GM12865 (cell line): ENCODE results near the gene COX6A2.

Experiments used
- DNase-seq: peaks from one replicate; pipeline ENCODE4 v3.0.0; 2010; ENCODE audit warnings: low read depth
- H3K4me3 ChIP-seq: 2 replicates; pipeline ENCODE4 v1.5.1; 2011; ENCODE audit warnings: mild to moderate bottlenecking, low read depth, low read length, control low read depth
- CTCF ChIP-seq: IDR thresholded peaks from 2 replicates; pipeline ENCODE4 v1.5.1; 2011; ENCODE audit warnings: low read length, control low read depth, low read depth, inconsistent platforms; ENCODE audit not compliant: insufficient read depth; ENCODE audit errors: missing control alignments

The COX6A2 gene

GRCh38 chr16:31429796-31430195, 1.6 kb upstream of the COX6A2 start:
- DNase-seq: no peak
- TF ChIP-seq CTCF: no peak
- no peak overlapping the region for H3K4me3 ChIP-seq

GRCh38 chr16:31429314-31429713, 1.2 kb upstream of the COX6A2 start:
- no peak overlapping the region for H3K4me3 ChIP-seq
- TF ChIP-seq CTCF: no peak
- DNase-seq: no peak

GRCh38 chr16:31428638-31429247, 583 bp upstream of the COX6A2 start:
- TF ChIP-seq CTCF: no peak
- DNase-seq: no peak
- H3K4me3 ChIP-seq: no peak overlapping the region

DNA sequence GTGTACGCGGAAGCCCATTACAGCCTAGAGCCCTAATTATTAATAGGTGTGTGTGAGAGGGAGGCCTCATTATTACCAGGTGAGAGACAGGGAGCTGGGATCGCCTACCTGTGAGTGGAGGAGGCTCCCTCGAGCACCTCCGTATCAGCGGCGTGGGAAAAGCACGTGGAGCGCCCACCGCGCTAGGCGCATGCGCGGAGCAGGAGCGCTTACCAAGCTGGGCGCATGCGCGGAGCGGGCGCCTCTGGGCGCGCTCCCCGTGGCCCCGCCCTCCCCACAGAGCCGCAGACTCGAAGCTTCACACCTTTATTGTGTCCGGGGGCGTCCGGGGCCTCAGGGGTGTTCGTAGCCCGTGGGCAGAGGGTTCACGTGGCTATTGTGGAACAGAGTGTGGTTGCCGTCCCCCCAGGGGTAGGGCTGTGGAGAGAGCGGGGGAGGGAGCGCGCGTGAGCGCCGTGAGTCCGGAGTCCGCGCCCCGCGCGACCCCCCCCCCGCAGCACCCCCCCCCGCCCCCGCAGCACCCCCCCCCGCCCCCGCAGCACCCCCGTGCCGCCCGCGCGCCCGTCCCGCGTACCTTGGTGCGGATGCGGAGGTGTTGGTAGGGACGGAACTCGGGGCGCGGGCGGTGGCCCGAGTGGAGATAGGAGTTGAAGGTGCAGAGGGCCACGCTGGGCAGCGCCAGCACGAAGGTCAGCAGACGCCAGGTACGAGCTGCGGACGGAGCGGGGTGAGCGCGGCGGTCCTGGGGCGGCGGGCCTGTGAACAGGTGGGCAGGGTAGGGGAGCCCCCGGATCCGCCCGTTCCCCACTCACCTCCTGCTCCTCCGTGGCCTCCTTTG, 500 bp downstream of the COX6A2 start:
- TF ChIP-seq CTCF: no peak
- H3K4me3 ChIP-seq: no peak overlapping the region
- DNase-seq: no peak

- DNase-seq: no peak
- H3K4me3 ChIP-seq: no peak overlapping the region
- TF ChIP-seq CTCF: no peak
Measured at GRCh38 chr16:31423801-31424200, 4.4 kb downstream of the COX6A2 start.

DNA sequence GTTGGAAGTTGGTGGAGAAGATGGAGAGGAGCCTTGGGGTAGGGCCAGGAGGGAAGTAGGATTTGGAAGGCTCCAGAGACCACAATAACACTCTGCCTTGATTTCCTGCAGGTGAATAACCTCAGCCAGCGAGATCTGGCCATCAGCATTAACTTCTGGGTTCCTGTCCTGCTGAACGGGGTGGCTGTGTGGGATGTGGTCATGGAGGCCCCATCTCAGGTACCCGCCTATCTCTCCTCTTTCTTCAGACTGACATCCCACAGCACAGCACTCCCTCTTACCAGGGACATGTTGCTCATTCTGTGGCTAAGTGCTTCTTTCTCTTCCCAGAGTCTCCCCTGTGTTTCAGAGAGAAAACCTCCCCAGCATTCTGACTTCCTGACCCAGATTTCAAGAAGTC, 4.9 kb downstream of the COX6A2 start:
- H3K4me3 ChIP-seq: no peak overlapping the region
- no peak for TF ChIP-seq CTCF
- no peak for DNase-seq
